CD4-positive, alpha-beta T cell treated with Interferon alpha-2 for 1 hour (primary cell): ENCODE results near the gene URB2.
"Not testable (repeated sequence)": the region's sequence is repeated elsewhere in the genome, so short reads cannot be mapped to it uniquely, and the experiment has no call there.

Experiments used
- DNase-seq, 2 donors: peaks; one replicate each; pipeline ENCODE4 v3.0.0-alpha.2; 2020 to 2022

Gene URB2

GRCh38 chr1:229696385-229696784, 70.3 kb downstream of the URB2 start:
- no peak for DNase-seq

DNA sequence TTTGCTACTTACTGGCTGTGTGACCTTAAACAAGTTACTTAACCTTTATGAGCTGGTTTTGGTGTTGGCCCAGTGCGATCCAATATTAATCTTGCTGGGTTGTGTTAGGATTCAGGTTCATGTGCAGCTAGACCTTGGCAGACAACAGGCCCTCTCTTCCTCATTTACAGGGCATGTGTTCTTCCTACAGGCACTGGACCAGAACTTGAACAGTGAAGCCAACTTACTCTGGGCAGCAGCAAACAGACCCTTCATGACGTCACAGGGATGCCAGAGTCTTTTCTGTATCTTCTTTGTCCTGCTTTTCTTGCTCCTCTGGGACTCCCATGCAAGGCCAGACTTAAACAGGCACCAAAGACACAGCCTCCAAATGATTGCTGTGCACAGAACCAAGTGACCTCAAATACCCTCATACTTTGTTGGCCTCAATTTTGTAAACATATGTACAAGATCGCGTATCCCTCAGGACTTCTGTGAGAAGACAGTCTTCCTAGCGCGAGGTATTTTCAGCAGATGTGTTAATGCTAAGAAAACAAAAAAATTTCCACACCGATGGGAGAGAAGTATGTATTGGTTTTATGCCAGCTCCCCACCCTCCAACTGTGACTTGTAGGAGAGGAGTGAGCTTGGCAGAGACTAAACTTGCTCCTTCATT, 73.7 kb downstream of the URB2 start:
- no peak for DNase-seq

DNA sequence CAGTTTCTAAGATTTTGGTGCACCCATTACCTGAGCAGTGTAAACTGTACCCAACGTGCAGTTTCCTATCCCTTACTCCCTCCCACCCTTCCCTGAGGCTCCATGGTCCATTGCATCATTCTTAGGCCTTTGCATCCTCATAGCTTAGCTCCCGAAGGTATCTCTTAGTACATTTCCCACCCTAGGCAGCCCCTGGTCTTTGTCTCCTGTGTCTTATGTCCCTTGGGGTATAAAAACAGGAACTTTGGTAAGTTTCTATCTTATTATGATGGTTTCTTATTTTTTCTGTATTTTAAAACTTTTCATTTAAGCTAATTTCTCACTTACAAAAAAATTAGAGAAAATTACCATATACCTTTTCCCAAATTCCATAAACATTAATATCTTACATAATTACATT, 78.1 kb downstream of the URB2 start:
- no peak for DNase-seq

- DNase-seq = not testable (repeated sequence)
These were observed 79.1 kb downstream of the URB2 start for GRCh38 chr1:229705152-229705551.

GRCh38 chr1:229707127-229707526, 81.1 kb downstream of the URB2 start:
- DNase-seq = not testable (repeated sequence)

- DNase-seq = no peak
These were observed 83.5 kb downstream of the URB2 start for GRCh38 chr1:229709500-229710013.
